K562 (cell line): Measurements from ENCODE around the gene GSTM1. TPM values are rescaled to one million over a fixed set of nuclear protein-coding genes. Genes with fewer than 3 reads are reported as not detected.

ENCODE experiments used
- DPF2 ChIP-seq: fragments of 450-650 bp; IDR thresholded peaks from 2 replicates; pipeline ENCODE4 v1.6.1; 2016
- GABPB2 ChIP-seq: fragments of 250-450 bp; sonication (Bioruptor Pico); conservative IDR thresholded peaks from 2 replicates; pipeline ENCODE4 v1.5.1; 2021; ENCODE audit warnings: mild to moderate bottlenecking
- KDM5B ChIP-seq: fragments of 200-600 bp; sonication (generic); IDR thresholded peaks from 2 replicates; pipeline ENCODE4 v1.6.1; 2012; ENCODE audit warnings: low read depth, mild to moderate bottlenecking, moderate library complexity, low read length, control low read depth, inconsistent platforms; ENCODE audit not compliant: insufficient replicate concordance
- MECOM ChIP-seq: fragments of 250-450 bp; sonication (Bioruptor Pico); IDR thresholded peaks from 2 replicates; pipeline ENCODE4 v1.8.0; 2022; ENCODE audit warnings: inconsistent platforms
- NCOA2 ChIP-seq, 2 experiments: fragments of 450-650 bp; IDR thresholded peaks; 2 replicates each; pipeline ENCODE4 v1.6.1; 2018; ENCODE audit warnings: mild to moderate bottlenecking in 2 of 2, moderate library complexity in 1 of 2; ENCODE audit not compliant: partially characterized antibody in 2 of 2
- PRPF4 ChIP-seq: fragments of 200-400 bp; formaldehyde crosslinking; IDR thresholded peaks from one replicate; pipeline ENCODE4 v1.6.1; 2017; ENCODE audit warnings: low read length, low read depth, mild to moderate bottlenecking; ENCODE audit not compliant: insufficient read depth, poor library complexity, severe bottlenecking
- SLC30A9 ChIP-seq: fragments of 250-450 bp; sonication (Bioruptor Pico); IDR thresholded peaks from 2 replicates; pipeline ENCODE4 v1.8.0; 2022; ENCODE audit warnings: mild to moderate bottlenecking, moderate library complexity
- STAT5A ChIP-seq: IDR thresholded peaks from 2 replicates; pipeline ENCODE4 v1.6.1; 2012; ENCODE audit warnings: low read length, inconsistent platforms, borderline replicate concordance
- TRIM28 ChIP-seq: fragments of 450-650 bp; IDR thresholded peaks from 2 replicates; pipeline ENCODE4 v1.6.1; 2017
- ZFX ChIP-seq: sonication (generic); formaldehyde crosslinking; IDR thresholded peaks from 2 replicates; pipeline ENCODE4 v1.8.0; 2022; ENCODE audit warnings: mild to moderate bottlenecking, missing genetic modification reagents, moderate library complexity
- ZNF23 ChIP-seq: fragments of 250-450 bp; sonication (Bioruptor Pico); IDR thresholded peaks from 2 replicates; pipeline ENCODE4 v1.4.0; 2020; ENCODE audit warnings: mild to moderate bottlenecking
- ZNF57 ChIP-seq: fragments of 450-650 bp; formaldehyde crosslinking; IDR thresholded peaks from 2 replicates; pipeline ENCODE4 v1.4.0; 2020; ENCODE audit warnings: mild to moderate bottlenecking, moderate library complexity
- ZNF586 ChIP-seq: fragments of 450-650 bp; formaldehyde crosslinking; conservative IDR thresholded peaks from 2 replicates; pipeline ENCODE4 v1.4.0; 2020; ENCODE audit warnings: mild to moderate bottlenecking, moderate library complexity
- ZNF75A ChIP-seq: fragments of 450-650 bp; formaldehyde crosslinking; IDR thresholded peaks from 2 replicates; pipeline ENCODE4 v1.4.0; 2020; ENCODE audit warnings: mild to moderate bottlenecking
- polyA plus RNA-seq, 8 experiments: library from polyadenylated mRNA; depleted of rRNA in 4 of 8; stranded (reverse) in 5 of 8; unstranded in 3 of 8; fragments of >200 nt; fragmentation: Nextera tagmentation in 2 of 8; fragmentation: Illumina TruSeq in 1 of 8; extraction: Ambion mirVana in 2 of 8; extraction: Trizol in 1 of 8; gene quantifications; 2 replicates each; pipeline versions ENCODE4 v1.2.1 to v1.2.3, GENCODE V29; 2011 to 2014; ENCODE audit warnings: inconsistent platforms in 1 of 8, missing spikeins in 1 of 8
- total RNA-seq, 7 experiments: library from RNA; depleted of rRNA in 6 of 7; stranded (reverse); fragments of >200 nt in 6 of 7; fragmentation: Illumina TruSeq in 2 of 7; extraction: Trizol in 2 of 7; gene quantifications; 2 replicates each; pipeline versions ENCODE4 v1.2.1 to v1.2.3, GENCODE V29; 2011 to 2021; ENCODE audit warnings: low replicate concordance in 1 of 7
- TF ChIP-seq, protein P1 (sequence below): fragments of 250-450 bp; sonication (Bioruptor Pico); IDR thresholded peaks from 2 replicates; pipeline ENCODE4 v1.5.0; 2021; ENCODE audit warnings: mild to moderate bottlenecking, moderate library complexity
- TF ChIP-seq, protein P2 (sequence below): fragments of 450-650 bp; IDR thresholded peaks from 2 replicates; pipeline ENCODE4 v1.6.1; 2016; ENCODE audit warnings: mild to moderate bottlenecking, moderate library complexity

The GSTM1 gene
- total and polyA plus RNA-seq, 9 of the 15 experiments (the other 6 are each of a cell fraction or from before 2014, with no cell fraction given) = not detected

- TF ChIP-seq ZNF75A (CRISPR knock-in tag) (no peak), STAT5A (peak; percentile 75), ZNF23 (CRISPR knock-in tag) (no peak), ZFX (CRISPR knock-in tag) (no peak), TRIM28 (peak; percentile 92), ZNF586 (CRISPR knock-in tag) (no peak), MECOM (CRISPR knock-in tag) (no peak), NCOA2 (IDR thresholded peaks at IDR 0.05; ENCODE audit: partially characterized antibody in 2 of 2) (no peak), KDM5B (no peak), GABPB2 (CRISPR knock-in tag) (no peak), ZNF57 (CRISPR knock-in tag) (no peak), DPF2 (peak; percentile 88), SLC30A9 (no peak), PRPF4 (no peak)
- TF ChIP-seq, protein P1, sequence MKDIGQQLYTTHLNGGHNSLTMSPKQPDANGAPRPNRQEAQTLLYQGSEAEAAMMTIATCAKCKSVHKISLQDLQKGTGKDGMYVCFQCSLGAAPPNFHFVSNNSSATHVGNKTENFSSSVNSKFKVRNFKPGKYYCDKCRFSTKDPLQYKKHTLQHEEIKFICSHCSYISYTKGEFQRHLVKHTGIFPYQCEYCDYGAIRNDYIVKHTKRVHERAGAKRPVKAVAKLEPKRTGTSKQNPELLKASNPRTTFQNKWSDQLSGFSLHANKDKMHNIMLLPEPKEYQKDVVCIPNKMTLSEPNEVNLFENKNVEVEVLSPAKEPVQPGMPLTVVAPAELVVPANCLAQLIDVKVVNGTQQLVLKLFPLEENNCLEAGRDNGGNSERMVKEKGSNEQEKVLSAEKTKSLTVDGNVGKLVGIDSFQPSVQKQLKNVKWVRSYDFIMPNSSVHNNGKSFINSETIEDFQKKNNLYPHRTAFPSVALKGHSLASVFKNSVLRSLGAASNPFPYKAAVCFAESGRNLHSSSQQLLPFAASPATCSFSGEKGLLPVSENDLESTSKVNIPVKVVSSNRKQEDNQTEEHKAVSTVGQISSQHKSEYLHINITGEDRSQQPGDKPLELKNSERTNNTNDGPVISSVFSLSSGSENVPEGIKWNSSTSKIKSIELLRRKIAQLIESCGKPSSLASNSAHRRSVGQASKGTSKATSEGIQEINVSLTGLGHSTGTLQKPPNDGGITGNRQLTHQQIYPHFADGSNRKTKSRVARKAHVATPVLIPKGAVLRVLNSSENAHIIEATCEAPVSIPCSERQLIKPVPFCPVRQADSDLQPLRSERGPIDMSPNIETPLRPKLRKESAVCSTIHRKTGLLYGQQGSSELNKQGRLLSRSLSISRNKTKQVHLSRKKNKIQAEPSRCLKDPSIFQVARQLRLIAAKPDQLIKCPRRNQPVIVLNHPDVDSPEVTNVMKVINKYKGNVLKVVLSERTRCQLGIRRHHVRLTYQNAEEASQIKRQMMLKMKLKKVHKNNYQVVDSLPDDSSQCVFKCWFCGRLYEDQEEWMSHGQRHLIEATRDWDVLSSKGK (CRISPR knock-in tag) = no peak
- TF ChIP-seq, protein P2, sequence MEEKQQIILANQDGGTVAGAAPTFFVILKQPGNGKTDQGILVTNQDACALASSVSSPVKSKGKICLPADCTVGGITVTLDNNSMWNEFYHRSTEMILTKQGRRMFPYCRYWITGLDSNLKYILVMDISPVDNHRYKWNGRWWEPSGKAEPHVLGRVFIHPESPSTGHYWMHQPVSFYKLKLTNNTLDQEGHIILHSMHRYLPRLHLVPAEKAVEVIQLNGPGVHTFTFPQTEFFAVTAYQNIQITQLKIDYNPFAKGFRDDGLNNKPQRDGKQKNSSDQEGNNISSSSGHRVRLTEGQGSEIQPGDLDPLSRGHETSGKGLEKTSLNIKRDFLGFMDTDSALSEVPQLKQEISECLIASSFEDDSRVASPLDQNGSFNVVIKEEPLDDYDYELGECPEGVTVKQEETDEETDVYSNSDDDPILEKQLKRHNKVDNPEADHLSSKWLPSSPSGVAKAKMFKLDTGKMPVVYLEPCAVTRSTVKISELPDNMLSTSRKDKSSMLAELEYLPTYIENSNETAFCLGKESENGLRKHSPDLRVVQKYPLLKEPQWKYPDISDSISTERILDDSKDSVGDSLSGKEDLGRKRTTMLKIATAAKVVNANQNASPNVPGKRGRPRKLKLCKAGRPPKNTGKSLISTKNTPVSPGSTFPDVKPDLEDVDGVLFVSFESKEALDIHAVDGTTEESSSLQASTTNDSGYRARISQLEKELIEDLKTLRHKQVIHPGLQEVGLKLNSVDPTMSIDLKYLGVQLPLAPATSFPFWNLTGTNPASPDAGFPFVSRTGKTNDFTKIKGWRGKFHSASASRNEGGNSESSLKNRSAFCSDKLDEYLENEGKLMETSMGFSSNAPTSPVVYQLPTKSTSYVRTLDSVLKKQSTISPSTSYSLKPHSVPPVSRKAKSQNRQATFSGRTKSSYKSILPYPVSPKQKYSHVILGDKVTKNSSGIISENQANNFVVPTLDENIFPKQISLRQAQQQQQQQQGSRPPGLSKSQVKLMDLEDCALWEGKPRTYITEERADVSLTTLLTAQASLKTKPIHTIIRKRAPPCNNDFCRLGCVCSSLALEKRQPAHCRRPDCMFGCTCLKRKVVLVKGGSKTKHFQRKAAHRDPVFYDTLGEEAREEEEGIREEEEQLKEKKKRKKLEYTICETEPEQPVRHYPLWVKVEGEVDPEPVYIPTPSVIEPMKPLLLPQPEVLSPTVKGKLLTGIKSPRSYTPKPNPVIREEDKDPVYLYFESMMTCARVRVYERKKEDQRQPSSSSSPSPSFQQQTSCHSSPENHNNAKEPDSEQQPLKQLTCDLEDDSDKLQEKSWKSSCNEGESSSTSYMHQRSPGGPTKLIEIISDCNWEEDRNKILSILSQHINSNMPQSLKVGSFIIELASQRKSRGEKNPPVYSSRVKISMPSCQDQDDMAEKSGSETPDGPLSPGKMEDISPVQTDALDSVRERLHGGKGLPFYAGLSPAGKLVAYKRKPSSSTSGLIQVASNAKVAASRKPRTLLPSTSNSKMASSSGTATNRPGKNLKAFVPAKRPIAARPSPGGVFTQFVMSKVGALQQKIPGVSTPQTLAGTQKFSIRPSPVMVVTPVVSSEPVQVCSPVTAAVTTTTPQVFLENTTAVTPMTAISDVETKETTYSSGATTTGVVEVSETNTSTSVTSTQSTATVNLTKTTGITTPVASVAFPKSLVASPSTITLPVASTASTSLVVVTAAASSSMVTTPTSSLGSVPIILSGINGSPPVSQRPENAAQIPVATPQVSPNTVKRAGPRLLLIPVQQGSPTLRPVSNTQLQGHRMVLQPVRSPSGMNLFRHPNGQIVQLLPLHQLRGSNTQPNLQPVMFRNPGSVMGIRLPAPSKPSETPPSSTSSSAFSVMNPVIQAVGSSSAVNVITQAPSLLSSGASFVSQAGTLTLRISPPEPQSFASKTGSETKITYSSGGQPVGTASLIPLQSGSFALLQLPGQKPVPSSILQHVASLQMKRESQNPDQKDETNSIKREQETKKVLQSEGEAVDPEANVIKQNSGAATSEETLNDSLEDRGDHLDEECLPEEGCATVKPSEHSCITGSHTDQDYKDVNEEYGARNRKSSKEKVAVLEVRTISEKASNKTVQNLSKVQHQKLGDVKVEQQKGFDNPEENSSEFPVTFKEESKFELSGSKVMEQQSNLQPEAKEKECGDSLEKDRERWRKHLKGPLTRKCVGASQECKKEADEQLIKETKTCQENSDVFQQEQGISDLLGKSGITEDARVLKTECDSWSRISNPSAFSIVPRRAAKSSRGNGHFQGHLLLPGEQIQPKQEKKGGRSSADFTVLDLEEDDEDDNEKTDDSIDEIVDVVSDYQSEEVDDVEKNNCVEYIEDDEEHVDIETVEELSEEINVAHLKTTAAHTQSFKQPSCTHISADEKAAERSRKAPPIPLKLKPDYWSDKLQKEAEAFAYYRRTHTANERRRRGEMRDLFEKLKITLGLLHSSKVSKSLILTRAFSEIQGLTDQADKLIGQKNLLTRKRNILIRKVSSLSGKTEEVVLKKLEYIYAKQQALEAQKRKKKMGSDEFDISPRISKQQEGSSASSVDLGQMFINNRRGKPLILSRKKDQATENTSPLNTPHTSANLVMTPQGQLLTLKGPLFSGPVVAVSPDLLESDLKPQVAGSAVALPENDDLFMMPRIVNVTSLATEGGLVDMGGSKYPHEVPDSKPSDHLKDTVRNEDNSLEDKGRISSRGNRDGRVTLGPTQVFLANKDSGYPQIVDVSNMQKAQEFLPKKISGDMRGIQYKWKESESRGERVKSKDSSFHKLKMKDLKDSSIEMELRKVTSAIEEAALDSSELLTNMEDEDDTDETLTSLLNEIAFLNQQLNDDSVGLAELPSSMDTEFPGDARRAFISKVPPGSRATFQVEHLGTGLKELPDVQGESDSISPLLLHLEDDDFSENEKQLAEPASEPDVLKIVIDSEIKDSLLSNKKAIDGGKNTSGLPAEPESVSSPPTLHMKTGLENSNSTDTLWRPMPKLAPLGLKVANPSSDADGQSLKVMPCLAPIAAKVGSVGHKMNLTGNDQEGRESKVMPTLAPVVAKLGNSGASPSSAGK = no peak
Observed at GRCh38 chr1:109725510-109725909, 37.9 kb downstream of the GSTM1 start (continued).
